ENCODE results near the gene KCNK5. TPM values are rescaled to one million over a fixed set of nuclear protein-coding genes. Genes with fewer than 3 reads are reported as not detected.

Gene KCNK5
- total and polyA plus RNA-seq, 2 of the 8 experiments (the other 6 are each of a cell fraction or from before 2014, with no cell fraction given) = 20.9 to 44.3 TPM

DNA sequence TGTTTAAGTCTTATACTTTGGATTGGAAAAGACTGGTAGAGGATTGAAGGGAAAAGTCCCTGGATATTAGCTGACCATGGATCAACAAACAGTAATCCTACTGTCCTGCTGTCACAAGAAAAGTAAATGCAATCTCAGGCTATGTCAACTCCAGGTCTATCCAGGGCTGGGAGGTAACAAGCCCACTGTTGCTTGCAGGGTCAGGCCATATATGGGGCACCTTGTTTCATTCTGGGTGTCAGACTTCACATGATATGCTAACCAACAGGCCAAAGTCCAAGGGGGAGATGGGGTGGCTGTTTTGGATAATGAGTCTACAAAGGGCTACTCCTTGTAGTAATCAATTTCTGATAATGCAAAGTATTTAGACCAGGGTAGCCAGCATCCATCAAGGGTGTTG, 30.7 kb downstream of the KCNK5 start:
- H2AFZ ChIP-seq (ENCODE audit: low read length) = no peak overlapping the region
- H2AK5ac ChIP-seq (ENCODE audit: low read depth, low read length) = no peak overlapping the region
- peaks cover 20 to 48% of the 10 kb centered on the region in 2 experiments for H4K20me1 ChIP-seq (replicated peaks in 1 of 2; ENCODE audit: control insufficient read depth in 1 of 2, insufficient read depth in 2 of 2, low read length in 2 of 2)
- no peak overlapping the region for H2BK120ac ChIP-seq (replicated peaks; ENCODE audit: low read depth, low read length)
- H3K9me3 ChIP-seq (ENCODE audit: insufficient read depth in 2 of 2, low read depth in 1 of 2, low read length in 1 of 2) = no peaks in the 10 kb centered on the region
- no peak overlapping the region for H2BK12ac ChIP-seq (ENCODE audit: low read depth, low read length)
- no peak overlapping the region for H3K56ac ChIP-seq (replicated peaks; ENCODE audit: insufficient read length, low read depth, low read length)
- no peak overlapping the region for H4K8ac ChIP-seq (ENCODE audit: extremely low read depth, insufficient read depth, low read length)
- H3K79me1 ChIP-seq (ENCODE audit: low read depth, low read length) = peaks cover 30% of the 10 kb centered on the region
- H4K91ac ChIP-seq (replicated peaks; ENCODE audit: insufficient read length, low read length) = no peak overlapping the region
- peaks cover 9 to 85% of the 10 kb centered on the region in 2 experiments; a peak in 3 of 4 replicates for H3K79me2 ChIP-seq (ENCODE audit: control insufficient read depth in 1 of 2, insufficient read depth in 2 of 2, low read length in 2 of 2)
- ChIA-PET POLR2A (ENCODE audit: partially characterized antibody) (no interaction called here), CTCF (ENCODE audit: partially characterized antibody) (interaction anchor here (43.3 to 72.8 kb wide), 3 partner anchors 2 to 98 kb away, joined by 836 to 1738 read pairs (median 836); partner anchors contain the start of genes KCNK17 and KCNK5)
- H3K18ac ChIP-seq (ENCODE audit: extremely low read depth, low read length) = no peak overlapping the region
- H3K27ac ChIP-seq (ENCODE audit: low read depth, low read length) = no peak overlapping the region
- H3K4ac ChIP-seq (replicated peaks; ENCODE audit: insufficient read length, low read depth, low read length) = no peak overlapping the region
- H3K23me2 ChIP-seq (ENCODE audit: low read depth, low read length) = no peaks in the 10 kb centered on the region
- H3K23ac ChIP-seq (ENCODE audit: insufficient read length) = no peak overlapping the region
- H3K9ac ChIP-seq (replicated peaks in 1 of 4; ENCODE audit: extremely low read depth in 1 of 4, low read depth in 3 of 4, low read length in 3 of 4) = no peak overlapping the region
- H4K5ac ChIP-seq (ENCODE audit: insufficient read length, low read depth, low read length) = no peak overlapping the region
- no peak overlapping the region for H3K14ac ChIP-seq (ENCODE audit: insufficient read length)
- no peak overlapping the region for H3K4me3 ChIP-seq (ENCODE audit: extremely low read depth in 1 of 4, insufficient read depth in 2 of 4, low read depth in 3 of 4, low read length in 4 of 4)
- H2BK20ac ChIP-seq (ENCODE audit: low read length) = no peak overlapping the region
- peaks cover 0 to 15% (median 10%) of the 10 kb centered on the region in 4 experiments; a peak in 6 of 7 replicates for H3K4me1 ChIP-seq (replicated peaks in 1 of 4; ENCODE audit: control insufficient read depth in 3 of 4, insufficient read depth in 4 of 4, low read length in 3 of 4)
- H3K27me3 ChIP-seq (replicated peaks in 1 of 4; ENCODE audit: control insufficient read depth in 3 of 4, extremely low read depth in 1 of 4, insufficient read depth in 3 of 4, low read length in 3 of 4) = no peaks in the 10 kb centered on the region
- H3K36me3 ChIP-seq (ENCODE audit: control insufficient read depth in 2 of 4, insufficient read depth in 4 of 4, low read length in 3 of 4) = peaks cover 16 to 31% (median 28%) of the 10 kb centered on the region in 4 experiments; a peak in 7 of 8 replicates
- no peak for TF ChIP-seq SIX5 (IDR thresholded peaks at IDR 0.05; ENCODE audit: low read depth, low read length)
- TF ChIP-seq GTF2F1 (IDR thresholded peaks at IDR 0.05; ENCODE audit: borderline replicate concordance, low read depth, low read length) = no peak
- TF ChIP-seq POLR2AphosphoS5 (IDR thresholded peaks at IDR 0.05; ENCODE audit: low read depth, low read length) = no peak
- no peak for TF ChIP-seq SAP30 (IDR thresholded peaks at IDR 0.05; ENCODE audit: insufficient read depth, insufficient replicate concordance, low read length)
- no peak for TF ChIP-seq TAF7 (optimal IDR thresholded peaks at IDR 0.05; ENCODE audit: borderline replicate concordance, low read depth, low read length)
- no peak for TF ChIP-seq HDAC2 (IDR thresholded peaks at IDR 0.05; ENCODE audit: borderline replicate concordance in 1 of 2, low read depth in 2 of 2, low read length in 2 of 2)
- TF ChIP-seq SP1 (IDR thresholded peaks at IDR 0.05; ENCODE audit: low read depth, low read length) = no peak
- DNase-seq (ENCODE audit: low read depth in 1 of 2, low spot score in 2 of 2) = no peak
- H2BK15ac ChIP-seq (ENCODE audit: low read length) = no peak overlapping the region
- H3K4me2 ChIP-seq (ENCODE audit: insufficient read depth in 1 of 2, low read depth in 2 of 2, low read length in 2 of 2) = no peak overlapping the region
- H2BK5ac ChIP-seq (ENCODE audit: low read depth, low read length) = no peak overlapping the region
- FAIRE-seq = no peak
